Measurements from ENCODE around the gene COPS7A. TPM values are rescaled to one million over a fixed set of nuclear protein-coding genes. Genes with fewer than 3 reads are reported as not detected.

Gene COPS7A
- total and polyA plus RNA-seq, 9 of the 15 experiments (the other 6 are each of a cell fraction or from before 2014, with no cell fraction given): 12.7 to 36.0 (median 24.3) TPM

- TF ChIP-seq, protein P1, sequence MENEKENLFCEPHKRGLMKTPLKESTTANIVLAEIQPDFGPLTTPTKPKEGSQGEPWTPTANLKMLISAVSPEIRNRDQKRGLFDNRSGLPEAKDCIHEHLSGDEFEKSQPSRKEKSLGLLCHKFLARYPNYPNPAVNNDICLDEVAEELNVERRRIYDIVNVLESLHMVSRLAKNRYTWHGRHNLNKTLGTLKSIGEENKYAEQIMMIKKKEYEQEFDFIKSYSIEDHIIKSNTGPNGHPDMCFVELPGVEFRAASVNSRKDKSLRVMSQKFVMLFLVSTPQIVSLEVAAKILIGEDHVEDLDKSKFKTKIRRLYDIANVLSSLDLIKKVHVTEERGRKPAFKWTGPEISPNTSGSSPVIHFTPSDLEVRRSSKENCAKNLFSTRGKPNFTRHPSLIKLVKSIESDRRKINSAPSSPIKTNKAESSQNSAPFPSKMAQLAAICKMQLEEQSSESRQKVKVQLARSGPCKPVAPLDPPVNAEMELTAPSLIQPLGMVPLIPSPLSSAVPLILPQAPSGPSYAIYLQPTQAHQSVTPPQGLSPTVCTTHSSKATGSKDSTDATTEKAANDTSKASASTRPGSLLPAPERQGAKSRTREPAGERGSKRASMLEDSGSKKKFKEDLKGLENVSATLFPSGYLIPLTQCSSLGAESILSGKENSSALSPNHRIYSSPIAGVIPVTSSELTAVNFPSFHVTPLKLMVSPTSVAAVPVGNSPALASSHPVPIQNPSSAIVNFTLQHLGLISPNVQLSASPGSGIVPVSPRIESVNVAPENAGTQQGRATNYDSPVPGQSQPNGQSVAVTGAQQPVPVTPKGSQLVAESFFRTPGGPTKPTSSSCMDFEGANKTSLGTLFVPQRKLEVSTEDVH (IDR thresholded peaks at IDR 0.05; ENCODE audit: low read depth, partially characterized antibody): peak; percentile 99
- TF ChIP-seq ZNF311 (CRISPR knock-in tag; IDR thresholded peaks at IDR 0.05) (no peak), HOMEZ (CRISPR knock-in tag; IDR thresholded peaks at IDR 0.05) (no peak), RFX5 (IDR thresholded peaks at IDR 0.05; ENCODE audit: low read depth, low read length) (no peak), HNRNPUL1 (IDR thresholded peaks at IDR 0.05; ENCODE audit: low read length) (no peak), NEUROD1 (IDR thresholded peaks at IDR 0.05; ENCODE audit: borderline replicate concordance, low read depth, low read length, partially characterized antibody) (peak; percentile 9), ARID4B (CRISPR knock-in tag; IDR thresholded peaks at IDR 0.05) (peak; percentile 83; the same call in 1 of the 2 replicates), SAFB2 (IDR thresholded peaks at IDR 0.05; ENCODE audit: borderline replicate concordance, low read depth, low read length, severe bottlenecking) (no peak), KDM5B (IDR thresholded peaks at IDR 0.05; ENCODE audit: insufficient replicate concordance, low read depth, low read length) (no peak), AFF4 (CRISPR knock-in tag; IDR thresholded peaks at IDR 0.05) (no peak)
- TF ChIP-seq, protein P2, sequence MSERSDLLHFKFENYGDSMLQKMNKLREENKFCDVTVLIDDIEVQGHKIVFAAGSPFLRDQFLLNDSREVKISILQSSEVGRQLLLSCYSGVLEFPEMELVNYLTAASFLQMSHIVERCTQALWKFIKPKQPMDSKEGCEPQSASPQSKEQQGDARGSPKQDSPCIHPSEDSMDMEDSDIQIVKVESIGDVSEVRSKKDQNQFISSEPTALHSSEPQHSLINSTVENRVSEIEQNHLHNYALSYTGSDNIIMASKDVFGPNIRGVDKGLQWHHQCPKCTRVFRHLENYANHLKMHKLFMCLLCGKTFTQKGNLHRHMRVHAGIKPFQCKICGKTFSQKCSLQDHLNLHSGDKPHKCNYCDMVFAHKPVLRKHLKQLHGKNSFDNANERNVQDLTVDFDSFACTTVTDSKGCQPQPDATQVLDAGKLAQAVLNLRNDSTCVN (CRISPR knock-in tag; IDR thresholded peaks at IDR 0.05): no peak
Measured at GRCh38 chr12:6688999-6689882, 34.6 kb upstream of the COPS7A start, which contains the start of gene ZNF384 (continued).

Data from K562 (cell line).